ENCODE data around the gene NOXA1. TPM values are rescaled to one million over a fixed set of nuclear protein-coding genes. Genes with fewer than 3 reads are reported as not detected.

The NOXA1 gene
- polyA plus RNA-seq, 1 donor (not counting 4 experiments of a cell fraction or from before 2014, with no cell fraction given): 0.09 TPM

- Histone ChIP-seq H3K27me3 (ENCODE audit: control insufficient read depth, extremely low read depth, insufficient read depth, low read length) (peaks cover 11% of the 10 kb centered on the region), H3K36me3 (ENCODE audit: control insufficient read depth in 2 of 2, extremely low read depth in 1 of 2, insufficient read depth in 2 of 2, low read length in 2 of 2) (no peaks in the 10 kb centered on the region), H3K9me3 (ENCODE audit: control insufficient read depth, low read depth, low read length) (peaks cover 4% of the 10 kb centered on the region), H3K4me3 (ENCODE audit: control insufficient read depth in 2 of 3, extremely low read depth in 1 of 3, insufficient read depth in 2 of 3, low read depth in 1 of 3, low read length in 3 of 3) (no peak overlapping the region), H3K9me1 (ENCODE audit: control insufficient read depth, extremely low read depth, insufficient read depth, low read length) (no peaks in the 10 kb centered on the region), H3K9ac (ENCODE audit: control insufficient read depth, extremely low read depth, insufficient read depth, low read length) (no peak overlapping the region), H3K4me2 (ENCODE audit: control insufficient read depth, extremely low read depth, insufficient read depth, low read depth, low read length) (no peak overlapping the region), H3K27ac (ENCODE audit: control insufficient read depth, insufficient read depth, low read length) (no peak overlapping the region), H2AFZ (ENCODE audit: control insufficient read depth, low read length) (no peak overlapping the region), H3K4me1 (ENCODE audit: control insufficient read depth, extremely low read depth, insufficient read depth, low read length) (peaks cover 4% of the 10 kb centered on the region), H3K79me2 (ENCODE audit: control insufficient read depth, insufficient read depth, low read length) (no peaks in the 10 kb centered on the region), H4K20me1 (ENCODE audit: control insufficient read depth, extremely low read depth, insufficient read depth, low read length) (no peaks in the 10 kb centered on the region)
- TF ChIP-seq EZH2 (IDR thresholded peaks at IDR 0.05; ENCODE audit: low read length) (no peak), CTCF (optimal IDR thresholded peaks at IDR 0.05 in 1 of 3, IDR thresholded peaks at IDR 0.05 in 1 of 3, conservative IDR thresholded peaks at IDR 0.05 in 1 of 3; ENCODE audit: extremely low read depth in 1 of 3, insufficient read depth in 2 of 3, low read length in 3 of 3) (no peak)
- no peak for DNase-seq (ENCODE audit: low read depth, low spot score)
- no peak for FAIRE-seq
- dilution Hi-C loops (cut with MboI; ENCODE audit: extremely low pct_ligation_motif_present, low sequenced_read_pairs): no loop called here
Observed at GRCh38 chr9:137475666-137476065, 52.5 kb downstream of the NOXA1 start.

- H2AFZ ChIP-seq (ENCODE audit: control insufficient read depth, low read length): no peak overlapping the region
- H3K9me1 ChIP-seq (ENCODE audit: control insufficient read depth, extremely low read depth, insufficient read depth, low read length): no peaks in the 10 kb centered on the region
- no peak overlapping the region for H3K9ac ChIP-seq (ENCODE audit: control insufficient read depth, extremely low read depth, insufficient read depth, low read length)
- no peaks in the 10 kb centered on the region for H3K36me3 ChIP-seq (ENCODE audit: control insufficient read depth in 2 of 2, extremely low read depth in 1 of 2, insufficient read depth in 2 of 2, low read length in 2 of 2)
- H4K20me1 ChIP-seq (ENCODE audit: control insufficient read depth, extremely low read depth, insufficient read depth, low read length): no peaks in the 10 kb centered on the region
- H3K4me3 ChIP-seq (ENCODE audit: control insufficient read depth in 2 of 3, extremely low read depth in 1 of 3, insufficient read depth in 2 of 3, low read depth in 1 of 3, low read length in 3 of 3): no peak overlapping the region
- H3K9me3 ChIP-seq (ENCODE audit: control insufficient read depth, low read depth, low read length): peaks cover 4% of the 10 kb centered on the region
- dilution Hi-C loops (cut with MboI; ENCODE audit: extremely low pct_ligation_motif_present, low sequenced_read_pairs): no loop called here
- H3K4me1 ChIP-seq (ENCODE audit: control insufficient read depth, extremely low read depth, insufficient read depth, low read length): peaks cover 4% of the 10 kb centered on the region
- FAIRE-seq (no peak), DNase-seq (ENCODE audit: low read depth, low spot score) (no peak)
- peaks cover 11% of the 10 kb centered on the region for H3K27me3 ChIP-seq (ENCODE audit: control insufficient read depth, extremely low read depth, insufficient read depth, low read length)
- no peak for TF ChIP-seq CTCF (optimal IDR thresholded peaks at IDR 0.05 in 1 of 3, IDR thresholded peaks at IDR 0.05 in 1 of 3, conservative IDR thresholded peaks at IDR 0.05 in 1 of 3; ENCODE audit: extremely low read depth in 1 of 3, insufficient read depth in 2 of 3, low read length in 3 of 3)
- no peak for TF ChIP-seq EZH2 (IDR thresholded peaks at IDR 0.05; ENCODE audit: low read length)
- H3K27ac ChIP-seq (ENCODE audit: control insufficient read depth, insufficient read depth, low read length): no peak overlapping the region
- no peaks in the 10 kb centered on the region for H3K79me2 ChIP-seq (ENCODE audit: control insufficient read depth, insufficient read depth, low read length)
- H3K4me2 ChIP-seq (ENCODE audit: control insufficient read depth, extremely low read depth, insufficient read depth, low read depth, low read length): no peak overlapping the region
Observed at GRCh38 chr9:137476856-137477255, 53.7 kb downstream of the NOXA1 start.

Data from keratinocyte (primary cell).